Keratinocyte (primary cell): ENCODE measurements around the gene SLX4IP. TPM values are rescaled to one million over a fixed set of nuclear protein-coding genes. Genes with fewer than 3 reads are reported as not detected.

Experiments
- DNase-seq: peaks from one replicate; pipeline ENCODE4 v3.0.0-alpha.2; 2011; ENCODE audit warnings: low read depth, missing footprints, low spot score
- FAIRE-seq: peaks from 2 replicates; lab custom pipeline; 2011; peaks lifted over from hg19 to GRCh38; lab: Jason Lieb, UNC
- H2AFZ ChIP-seq: 2 replicates; pipeline ENCODE4 v1.6.0; 2012; ENCODE audit warnings: low read length, control low read depth, inconsistent platforms; ENCODE audit not compliant: control insufficient read depth
- H3K27ac ChIP-seq: 2 replicates; pipeline ENCODE4 v1.5.1; 2011; ENCODE audit warnings: low read length; ENCODE audit not compliant: control insufficient read depth, insufficient read depth
- H3K27me3 ChIP-seq: 3 replicates; pipeline ENCODE4 v1.6.0; 2011; ENCODE audit warnings: low read length; ENCODE audit not compliant: control insufficient read depth, insufficient read depth; ENCODE audit errors: extremely low read depth
- H3K36me3 ChIP-seq, 2 experiments: 2 replicates in 1 of 2; 3 replicates in 1 of 2; pipeline ENCODE4 v1.5.1; 2011; ENCODE audit warnings: low read length in 2 of 2, mild to moderate bottlenecking in 1 of 2; ENCODE audit not compliant: control insufficient read depth in 2 of 2, insufficient read depth in 2 of 2; ENCODE audit errors: extremely low read depth in 1 of 2
- H3K4me1 ChIP-seq: 3 replicates; pipeline ENCODE4 v1.5.1; 2011; ENCODE audit warnings: low read length; ENCODE audit not compliant: control insufficient read depth, insufficient read depth; ENCODE audit errors: extremely low read depth
- H3K4me2 ChIP-seq: 3 replicates; pipeline ENCODE4 v1.6.0; 2011; ENCODE audit warnings: low read depth, low read length; ENCODE audit not compliant: control insufficient read depth, insufficient read depth; ENCODE audit errors: extremely low read depth
- H3K4me3 ChIP-seq, 3 experiments: fragments of 200-600 bp in 1 of 3; sonication (generic) in 1 of 3; 2 replicates in 2 of 3; 3 replicates in 1 of 3; pipeline ENCODE4 v1.5.1; 2011 to 2016; ENCODE audit warnings: low read length in 3 of 3, mild to moderate bottlenecking in 3 of 3, control low read depth in 2 of 3, inconsistent platforms in 1 of 3, low read depth in 1 of 3, mixed read lengths in 1 of 3, mixed run types in 1 of 3, moderate library complexity in 1 of 3; ENCODE audit not compliant: control insufficient read depth in 2 of 3, insufficient read depth in 2 of 3; ENCODE audit errors: extremely low read depth in 1 of 3
- H3K79me2 ChIP-seq: 2 replicates; pipeline ENCODE4 v1.6.0; 2012; ENCODE audit warnings: low read length; ENCODE audit not compliant: control insufficient read depth, insufficient read depth
- H3K9ac ChIP-seq: 3 replicates; pipeline ENCODE4 v1.6.0; 2011; ENCODE audit warnings: low read length; ENCODE audit not compliant: control insufficient read depth, insufficient read depth; ENCODE audit errors: extremely low read depth
- H3K9me1 ChIP-seq: 3 replicates; pipeline ENCODE4 v1.6.0; 2011; ENCODE audit warnings: low read length; ENCODE audit not compliant: control insufficient read depth, insufficient read depth; ENCODE audit errors: extremely low read depth
- H3K9me3 ChIP-seq: 2 replicates; pipeline ENCODE4 v1.5.1; 2012; ENCODE audit warnings: low read depth, low read length; ENCODE audit not compliant: control insufficient read depth
- H4K20me1 ChIP-seq: 3 replicates; pipeline ENCODE4 v1.6.0; 2011; ENCODE audit warnings: low read length; ENCODE audit not compliant: control insufficient read depth, insufficient read depth; ENCODE audit errors: extremely low read depth
- EZH2 ChIP-seq: IDR thresholded peaks from one replicate; pipeline ENCODE4 v1.6.1; 2012; ENCODE audit warnings: inconsistent platforms, mild to moderate bottlenecking, low read length, moderate library complexity
- dilution Hi-C: fragments of 300-500 bp; cut with MboI; formaldehyde crosslinking; loops from one replicate; pipeline ENCODE4 v1.7.0; 2020; ENCODE audit warnings: low sequenced_read_pairs; ENCODE audit not compliant: extremely low pct_ligation_motif_present
- polyA plus RNA-seq, 5 experiments: library from polyadenylated mRNA; depleted of rRNA in 3 of 5; stranded (reverse) in 3 of 5; stranded (forward) in 1 of 5; unstranded in 1 of 5; fragments of >200 nt; gene quantifications; 1 replicate in 1 of 5; 2 replicates in 3 of 5; 3 replicates in 1 of 5; pipeline versions ENCODE4 v1.2.1 to v1.2.3, GENCODE V29; 2011 to 2012; ENCODE audit warnings: missing spikeins in 2 of 5, low read depth in 1 of 5, low replicate concordance in 1 of 5
- TF ChIP-seq, protein P1 (sequence below), 3 experiments: IDR thresholded peaks in 1 of 3; conservative IDR thresholded peaks in 1 of 3; optimal IDR thresholded peaks in 1 of 3; 2 replicates in 2 of 3; 3 replicates in 1 of 3; pipeline versions ENCODE3 to v1.5.1; 2011; ENCODE audit warnings: low read length in 3 of 3, mild to moderate bottlenecking in 3 of 3, moderate library complexity in 2 of 3, control low read depth in 1 of 3, inconsistent platforms in 1 of 3; ENCODE audit not compliant: insufficient read depth in 2 of 3; ENCODE audit errors: extremely low read depth in 1 of 3

The SLX4IP gene
- polyA plus RNA-seq, 1 donor (not counting 4 experiments of a cell fraction or from before 2014, with no cell fraction given): 3.0 TPM

DNA sequence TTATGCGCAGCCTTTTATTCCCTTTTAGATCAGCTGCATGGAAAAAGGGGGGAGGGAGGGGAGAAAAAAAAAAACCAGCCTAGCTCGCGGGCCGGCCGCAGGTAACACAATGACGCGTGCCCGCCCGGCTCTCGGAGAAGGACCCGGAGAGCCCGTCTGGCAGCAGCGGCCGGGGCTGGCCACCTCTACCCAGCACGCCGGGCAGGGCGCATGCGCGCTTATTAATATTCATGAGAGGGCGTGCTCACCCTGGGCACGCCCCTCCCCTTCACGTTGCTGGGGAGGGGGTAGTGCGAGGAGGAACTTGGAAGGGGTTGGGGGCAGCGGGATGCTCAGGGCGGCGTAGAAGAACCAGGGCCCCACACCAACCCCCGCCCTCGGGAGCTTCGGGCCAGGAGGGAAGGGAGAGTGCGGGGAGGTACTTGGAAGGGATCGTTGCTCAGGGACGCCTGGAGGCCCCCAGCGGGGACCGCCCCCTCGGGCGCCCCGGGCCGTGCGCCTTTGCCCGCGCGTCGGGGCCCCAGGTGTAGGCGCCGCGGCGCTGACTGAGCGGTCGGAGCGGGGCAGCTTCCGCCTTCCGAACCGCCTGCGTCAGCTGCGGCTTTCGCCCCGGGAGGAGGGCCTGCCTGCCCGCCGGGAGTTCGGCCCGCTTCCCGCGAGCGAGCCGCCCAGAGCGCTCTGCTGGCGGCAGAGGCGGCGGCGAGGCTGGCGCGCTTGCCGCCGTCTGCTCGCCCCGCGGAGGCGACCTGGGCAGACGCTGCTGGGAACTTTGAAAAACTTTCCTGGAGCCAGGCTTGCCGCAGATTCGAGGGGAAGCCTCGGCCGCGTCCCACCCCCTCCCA is 239.0 kb downstream of the SLX4IP start, which contains the start of gene JAG1:
Gene JAG1 (minus strand): TSS at position 158 of the 842 bp plus-strand sequence. CDS start 469 bp downstream, outside the sequence.
- Histone ChIP-seq H2AFZ (peak within 1 kb of the TSS; percentile 51), H3K9me1 (no peaks in the 10 kb centered on the region), H3K79me2 (peaks cover 51% of the 10 kb centered on the region), H3K27ac (peak within 1 kb of the TSS; percentile 94), H3K9ac (peak within 1 kb of the TSS; percentile 97), H3K4me1 (peaks cover 22% of the 10 kb centered on the region), H3K4me2 (peak within 1 kb of the TSS; percentile 88), H3K36me3 (peaks cover 9 to 27% of the 10 kb centered on the region in 2 experiments), H3K27me3 (no peaks in the 10 kb centered on the region), H3K4me3 (peak within 1 kb of the TSS; percentile 94 to 99 (median 99)), H4K20me1 (peaks cover 23% of the 10 kb centered on the region), H3K9me3 (no peaks in the 10 kb centered on the region)
- DNase-seq (peak; percentile 88), FAIRE-seq (no peak)
- TF ChIP-seq, protein P1, sequence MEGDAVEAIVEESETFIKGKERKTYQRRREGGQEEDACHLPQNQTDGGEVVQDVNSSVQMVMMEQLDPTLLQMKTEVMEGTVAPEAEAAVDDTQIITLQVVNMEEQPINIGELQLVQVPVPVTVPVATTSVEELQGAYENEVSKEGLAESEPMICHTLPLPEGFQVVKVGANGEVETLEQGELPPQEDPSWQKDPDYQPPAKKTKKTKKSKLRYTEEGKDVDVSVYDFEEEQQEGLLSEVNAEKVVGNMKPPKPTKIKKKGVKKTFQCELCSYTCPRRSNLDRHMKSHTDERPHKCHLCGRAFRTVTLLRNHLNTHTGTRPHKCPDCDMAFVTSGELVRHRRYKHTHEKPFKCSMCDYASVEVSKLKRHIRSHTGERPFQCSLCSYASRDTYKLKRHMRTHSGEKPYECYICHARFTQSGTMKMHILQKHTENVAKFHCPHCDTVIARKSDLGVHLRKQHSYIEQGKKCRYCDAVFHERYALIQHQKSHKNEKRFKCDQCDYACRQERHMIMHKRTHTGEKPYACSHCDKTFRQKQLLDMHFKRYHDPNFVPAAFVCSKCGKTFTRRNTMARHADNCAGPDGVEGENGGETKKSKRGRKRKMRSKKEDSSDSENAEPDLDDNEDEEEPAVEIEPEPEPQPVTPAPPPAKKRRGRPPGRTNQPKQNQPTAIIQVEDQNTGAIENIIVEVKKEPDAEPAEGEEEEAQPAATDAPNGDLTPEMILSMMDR (optimal IDR thresholded peaks at IDR 0.05 in 1 of 3, IDR thresholded peaks at IDR 0.05 in 1 of 3, conservative IDR thresholded peaks at IDR 0.05 in 1 of 3; ENCODE audit: extremely low read depth in 1 of 3, insufficient read depth in 2 of 3, low read length in 3 of 3): peak in 1 of 3 experiments; percentile 1
- TF ChIP-seq EZH2: no peak
- dilution Hi-C loops: no loop called here

DNA sequence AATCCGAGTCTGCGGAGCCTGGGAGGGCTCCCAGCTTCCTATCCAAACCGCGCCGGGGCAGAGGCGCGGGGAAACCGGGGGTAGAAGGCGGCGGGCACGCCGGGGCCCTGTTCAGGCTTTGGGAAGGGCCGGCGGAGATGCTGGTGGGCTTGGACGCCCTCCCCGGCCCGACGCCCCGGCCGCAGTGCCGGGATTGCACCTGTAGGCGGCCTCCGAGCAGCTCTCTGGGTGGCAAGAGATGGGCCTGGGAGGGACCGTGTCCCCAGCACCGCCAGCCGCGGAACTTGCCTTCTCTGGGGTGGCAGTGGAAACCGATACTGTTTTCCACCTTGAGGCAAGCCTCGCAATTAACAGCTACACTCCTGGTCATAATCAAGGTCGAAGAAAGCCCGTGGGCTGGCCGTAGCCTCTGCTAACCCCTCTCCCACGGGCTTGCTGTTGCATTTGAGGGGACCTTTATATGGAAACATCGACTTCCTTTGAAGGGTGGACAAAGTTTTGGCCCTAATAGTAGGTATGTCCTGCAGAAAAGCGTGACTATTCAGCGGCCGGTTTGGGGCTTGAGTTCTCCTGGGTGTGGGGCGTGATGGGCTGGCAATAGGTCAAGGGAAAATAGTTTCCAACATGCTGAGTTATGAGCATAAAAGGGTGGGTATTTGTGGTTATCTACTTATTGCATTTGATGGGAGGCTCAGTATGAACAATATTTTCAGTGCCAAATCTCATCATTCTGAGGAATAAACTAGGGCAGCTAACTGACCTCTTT is 239.8 kb downstream of the SLX4IP start:
- H3K27ac ChIP-seq: peak overlapping the region; percentile 94
- H2AFZ ChIP-seq: no peak overlapping the region
- H3K9me1 ChIP-seq: no peaks in the 10 kb centered on the region
- peaks cover 16% of the 10 kb centered on the region for H4K20me1 ChIP-seq
- peaks cover 23% of the 10 kb centered on the region for H3K4me1 ChIP-seq
- H3K9ac ChIP-seq: peak overlapping the region; percentile 97
- no peak for TF ChIP-seq EZH2
- TF ChIP-seq, protein P1 (optimal IDR thresholded peaks at IDR 0.05 in 1 of 3, IDR thresholded peaks at IDR 0.05 in 1 of 3, conservative IDR thresholded peaks at IDR 0.05 in 1 of 3; ENCODE audit: extremely low read depth in 1 of 3, insufficient read depth in 2 of 3, low read length in 3 of 3): peak; percentile 68 to 96 (median 80)
- H3K79me2 ChIP-seq: peaks cover 43% of the 10 kb centered on the region
- H3K27me3 ChIP-seq: no peaks in the 10 kb centered on the region
- H3K4me2 ChIP-seq: peak overlapping the region; percentile 88
- H3K9me3 ChIP-seq: no peaks in the 10 kb centered on the region
- dilution Hi-C loops: no loop called here
- peaks cover 9 to 20% of the 10 kb centered on the region in 2 experiments for H3K36me3 ChIP-seq
- no peak for DNase-seq
- FAIRE-seq: no peak
- H3K4me3 ChIP-seq: peak overlapping the region; percentile 72 to 99 (median 94)
